ENCODE data around the gene RRP8.

DNA sequence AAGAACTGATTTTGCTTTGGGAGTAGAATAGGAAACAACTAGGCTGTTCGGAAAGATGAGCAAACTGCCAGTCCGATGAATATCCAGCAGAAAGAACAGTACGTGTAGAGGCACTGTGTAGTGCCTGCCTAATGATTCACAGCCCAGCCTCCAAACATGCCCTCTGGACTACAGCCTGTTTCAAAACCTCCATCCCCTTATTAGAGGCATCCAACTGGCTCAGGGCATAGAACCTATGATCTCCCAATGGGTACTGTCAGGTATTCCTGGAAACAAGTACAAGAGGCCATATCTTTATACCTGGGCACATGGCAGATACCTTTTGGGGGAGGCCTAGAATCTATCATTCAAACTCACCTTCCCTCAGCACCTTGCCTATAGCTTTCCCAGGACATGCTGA is 4.9 kb downstream of the RRP8 start:
- no peak for TF ChIP-seq FOXP2 (optimal IDR thresholded peaks at IDR 0.05; ENCODE audit: control extremely low read depth, extremely low read length, insufficient read depth)
- TF ChIP-seq POLR2AphosphoS5 (IDR thresholded peaks at IDR 0.05; ENCODE audit: borderline replicate concordance, low read depth, low read length) = no peak
